Right renal pelvis (tissue), 4 donors: ENCODE measurements around the gene GXYLT1. TPM values are rescaled to one million over a fixed set of nuclear protein-coding genes. Genes with fewer than 3 reads are reported as not detected.
"Not testable (repeated sequence)": the region's sequence is repeated elsewhere in the genome, so short reads cannot be mapped to it uniquely, and the experiment has no call there.

Source experiments
- DNase-seq, 4 donors: peaks; one replicate each; pipeline ENCODE4 v3.0.0-alpha.2; 2013; ENCODE audit warnings: low read depth in 4 of 4, low spot score in 3 of 4, missing footprints in 1 of 4
- polyA plus RNA-seq, 4 donors: library from polyadenylated mRNA; unstranded; fragments of 120-200 nt; gene quantifications; one replicate each; pipeline ENCODE4 v1.2.1, GENCODE V29; 2013; ENCODE audit not compliant: insufficient read length in 4 of 4

Gene GXYLT1, protein sequence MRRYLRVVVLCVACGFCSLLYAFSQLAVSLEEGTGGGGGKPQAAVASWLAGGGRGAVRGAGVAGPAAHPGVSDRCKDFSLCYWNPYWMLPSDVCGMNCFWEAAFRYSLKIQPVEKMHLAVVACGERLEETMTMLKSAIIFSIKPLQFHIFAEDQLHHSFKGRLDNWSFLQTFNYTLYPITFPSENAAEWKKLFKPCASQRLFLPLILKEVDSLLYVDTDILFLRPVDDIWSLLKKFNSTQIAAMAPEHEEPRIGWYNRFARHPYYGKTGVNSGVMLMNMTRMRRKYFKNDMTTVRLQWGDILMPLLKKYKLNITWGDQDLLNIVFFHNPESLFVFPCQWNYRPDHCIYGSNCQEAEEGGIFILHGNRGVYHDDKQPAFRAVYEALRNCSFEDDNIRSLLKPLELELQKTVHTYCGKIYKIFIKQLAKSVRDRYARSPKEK
- polyA plus RNA-seq: 10 to 100 TPM; 27.5 to 36.4 (median 34.5) TPM

DNA sequence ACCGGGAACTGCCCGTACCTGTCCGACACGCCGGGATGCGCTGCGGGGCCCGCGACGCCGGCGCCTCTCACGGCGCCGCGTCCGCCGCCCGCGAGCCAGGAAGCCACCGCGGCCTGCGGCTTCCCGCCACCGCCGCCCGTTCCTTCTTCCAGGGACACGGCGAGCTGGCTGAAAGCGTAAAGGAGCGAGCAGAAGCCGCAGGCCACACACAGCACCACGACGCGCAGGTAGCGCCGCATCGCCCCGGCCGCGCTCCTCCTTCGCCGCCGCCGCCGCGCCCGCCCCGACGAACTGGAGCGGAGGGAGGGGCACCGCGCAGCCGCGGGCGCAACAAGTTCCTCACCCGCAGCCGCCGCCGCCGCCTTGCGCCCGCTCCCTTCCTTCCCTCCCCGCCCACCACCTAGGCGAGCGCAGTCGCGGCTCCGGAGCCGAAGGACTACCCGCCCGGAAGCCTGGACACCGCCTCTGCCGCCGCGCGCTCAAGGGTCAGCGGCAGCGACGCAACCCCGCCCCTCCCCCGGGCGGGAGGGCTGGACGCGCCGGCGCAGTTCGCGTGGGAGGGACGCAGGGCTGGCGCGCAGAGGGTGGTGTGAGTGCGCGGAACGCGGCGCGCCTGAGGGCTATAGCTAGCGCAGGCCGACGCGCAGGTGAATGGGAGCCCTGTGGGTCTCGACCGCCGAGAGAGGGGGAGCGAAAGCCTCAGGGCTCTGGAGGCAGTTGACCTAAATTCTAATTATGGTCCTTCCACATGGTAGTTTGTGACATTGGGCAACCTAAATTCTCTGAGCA, at the start of gene GXYLT1:
Gene GXYLT1 (minus strand): TSS at position 467 of the 789 bp plus-strand sequence. CDS start 228 bp downstream, at position 239.
- peak; percentile 84 to 86 (median 86) for DNase-seq

DNA sequence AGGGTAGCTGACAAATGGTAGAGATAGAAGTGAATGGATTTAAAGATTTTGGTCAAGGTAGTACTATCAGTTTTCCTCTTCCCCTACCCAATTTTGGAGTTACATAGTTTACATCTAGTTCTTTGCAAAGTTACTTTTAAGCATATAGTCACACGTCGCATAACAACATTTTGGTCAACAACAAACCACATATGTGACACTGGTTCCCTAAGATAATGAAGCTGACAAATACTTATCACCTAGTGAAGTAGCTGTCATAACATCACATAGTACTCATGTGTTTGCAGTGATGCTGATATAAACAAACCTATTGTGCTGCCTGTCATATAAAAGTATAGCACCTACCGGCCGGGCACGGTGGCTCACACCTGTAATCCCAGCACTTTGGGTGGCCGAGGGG, 48.0 kb upstream of the GXYLT1 start:
- DNase-seq: no peak

DNA sequence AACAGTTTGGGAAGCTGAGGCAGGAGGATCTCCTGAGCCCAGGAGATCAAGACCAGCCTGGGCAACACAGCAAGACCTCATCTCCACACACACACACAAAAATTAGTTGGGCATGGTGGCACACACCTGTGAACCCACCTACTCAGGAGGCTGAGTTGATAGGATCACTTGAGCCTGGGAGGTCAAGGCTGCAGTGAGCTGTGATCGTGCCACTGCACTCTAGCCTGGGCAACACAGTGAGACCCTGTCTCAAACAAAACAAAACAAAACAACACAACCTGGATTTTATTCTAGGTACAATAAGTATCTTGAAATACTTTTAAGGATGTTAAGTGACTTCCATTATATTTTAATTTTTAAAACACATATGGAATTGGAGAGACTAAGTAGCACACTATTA, 47.6 kb upstream of the GXYLT1 start:
- DNase-seq: no peak

DNA sequence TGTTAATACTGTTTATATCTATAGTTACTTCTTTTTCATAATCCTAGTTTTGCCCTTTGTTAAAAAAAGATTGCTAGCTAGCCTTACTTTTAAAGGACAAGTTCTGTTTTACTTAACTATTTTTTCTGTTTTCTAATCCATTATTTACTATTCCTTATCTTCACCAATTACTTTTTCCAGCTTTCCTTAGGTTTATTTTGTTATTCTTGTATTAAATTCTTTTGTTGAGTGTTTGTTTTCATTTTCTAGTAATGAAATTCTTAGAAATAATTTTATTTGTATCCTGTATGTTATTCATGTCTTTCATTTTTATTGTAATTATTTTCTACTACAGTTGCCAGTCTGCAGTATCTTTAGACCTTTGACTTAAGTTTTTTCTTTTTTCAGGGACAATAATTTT, 45.7 kb upstream of the GXYLT1 start:
- DNase-seq: no peak

DNA sequence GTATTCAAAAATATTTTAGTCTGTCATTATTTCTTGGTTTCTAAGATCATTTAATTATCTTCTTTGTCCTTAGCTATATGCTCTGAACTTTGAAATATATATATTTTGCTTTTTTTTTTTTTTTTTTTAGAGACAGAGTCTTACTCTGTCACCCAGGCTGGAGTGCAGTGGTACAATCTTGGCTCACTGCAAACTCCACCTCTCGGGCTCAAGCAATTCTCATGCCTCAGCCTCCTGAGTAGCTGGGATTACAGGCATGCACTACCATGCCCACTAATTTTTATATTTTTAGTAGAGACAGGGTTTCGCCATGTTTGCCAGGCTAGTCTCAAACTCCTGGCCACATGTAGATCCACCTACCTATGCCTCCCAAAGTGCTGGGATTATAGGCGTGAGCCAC, 43.6 kb upstream of the GXYLT1 start:
- DNase-seq: not testable (repeated sequence)

DNA sequence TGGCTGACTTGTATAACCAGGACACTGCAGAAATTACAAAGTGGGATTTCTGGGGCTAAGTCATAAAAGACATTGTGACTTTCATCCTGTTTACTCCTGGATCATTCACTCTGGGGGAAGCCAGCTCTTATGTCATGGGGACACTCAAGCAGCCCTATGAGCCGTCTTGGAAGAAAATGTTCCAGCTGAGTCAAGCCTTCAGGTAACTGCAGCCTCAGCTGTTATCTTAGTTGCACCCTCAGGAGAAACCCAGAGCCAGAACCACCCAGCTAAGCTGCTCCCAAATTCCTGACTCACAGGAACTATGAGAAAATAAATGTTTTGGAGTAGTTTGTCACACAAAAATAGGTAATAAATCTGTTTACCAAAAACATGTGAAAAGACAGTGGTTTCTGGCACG, 43.1 kb upstream of the GXYLT1 start:
- DNase-seq: no peak

DNA sequence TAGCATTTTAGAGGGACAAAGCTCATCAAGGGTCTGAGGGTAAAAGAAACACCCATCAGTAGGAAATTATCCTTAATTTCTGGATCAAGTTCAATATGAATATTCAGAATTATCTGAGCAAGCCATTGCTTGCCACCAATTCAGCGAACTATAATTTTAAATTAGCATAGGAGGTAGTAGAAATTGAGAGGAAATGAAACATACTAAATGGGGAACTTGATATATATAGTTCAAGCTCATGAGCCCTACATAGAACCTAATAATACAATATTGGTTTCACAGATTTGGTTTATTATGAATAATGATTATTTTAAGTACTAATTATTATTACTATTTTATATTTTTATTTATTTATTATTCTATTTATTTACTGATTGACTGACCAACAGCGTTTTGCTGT, 42.1 kb upstream of the GXYLT1 start:
- DNase-seq: no peak

DNA sequence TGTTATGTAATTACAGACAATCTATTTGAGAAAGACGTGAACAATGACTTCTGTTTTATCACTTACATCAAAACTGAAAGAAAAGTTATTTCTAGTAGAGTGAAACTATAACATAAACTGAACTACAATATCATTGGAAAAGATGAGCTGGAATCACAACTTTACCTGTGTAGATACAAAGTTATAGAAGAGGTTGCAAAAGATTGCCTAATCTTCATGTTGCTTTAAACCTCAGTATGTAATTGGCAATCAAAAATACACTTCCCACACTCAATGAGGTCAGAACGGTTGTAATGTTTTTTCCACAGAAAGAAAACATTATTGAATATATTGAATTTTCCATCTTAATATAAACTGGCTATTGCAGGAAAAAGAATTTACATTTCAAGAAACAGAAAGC, 37.7 kb upstream of the GXYLT1 start:
- DNase-seq: no peak

DNA sequence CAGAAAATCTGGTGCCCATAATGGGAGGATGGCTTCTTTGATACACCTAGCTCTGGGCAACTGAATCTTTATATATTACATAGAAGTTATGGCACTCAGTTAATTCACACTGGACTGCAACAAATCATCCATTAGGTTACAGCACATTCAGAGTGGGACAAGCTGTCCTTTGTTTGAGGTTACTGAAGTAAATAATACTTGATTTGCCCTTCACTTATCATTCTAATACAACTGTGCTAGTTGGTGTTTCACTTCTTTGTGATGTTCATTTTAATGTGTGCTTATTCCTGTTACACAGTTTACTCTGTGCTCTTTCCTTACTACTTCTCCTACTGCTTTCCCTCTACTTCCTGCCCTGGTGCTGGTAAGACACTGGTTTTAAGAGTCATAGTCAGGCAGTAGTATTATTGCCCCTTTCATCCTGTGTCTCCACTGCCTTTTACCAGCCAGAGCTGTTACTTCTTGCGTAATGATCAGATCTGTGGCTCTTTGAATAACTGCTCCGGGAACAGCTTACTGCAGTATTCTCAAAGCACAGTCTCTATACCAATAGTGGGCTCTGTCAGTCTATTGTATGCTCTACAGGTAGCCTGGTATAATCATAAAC, 36.4 kb upstream of the GXYLT1 start:
- no peak for DNase-seq

DNA sequence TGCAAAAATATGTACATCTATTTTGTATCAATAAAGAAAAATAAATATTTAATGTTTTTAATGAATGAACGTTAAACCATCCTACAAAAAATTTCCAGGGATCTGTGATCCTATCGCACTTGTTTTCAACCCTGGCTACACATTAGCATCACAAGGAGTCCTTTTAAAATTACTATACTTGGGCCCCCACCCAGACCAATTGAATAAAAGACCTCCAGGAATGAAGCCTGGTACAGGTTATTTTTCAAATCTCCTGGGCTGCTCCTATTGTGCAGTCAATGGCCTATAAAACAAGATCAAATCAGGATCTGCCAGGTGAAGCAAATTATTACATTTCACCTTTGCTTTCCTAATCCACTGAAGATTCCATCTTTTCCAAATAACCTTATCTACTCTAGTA, 33.4 kb upstream of the GXYLT1 start:
- no peak for DNase-seq

DNA sequence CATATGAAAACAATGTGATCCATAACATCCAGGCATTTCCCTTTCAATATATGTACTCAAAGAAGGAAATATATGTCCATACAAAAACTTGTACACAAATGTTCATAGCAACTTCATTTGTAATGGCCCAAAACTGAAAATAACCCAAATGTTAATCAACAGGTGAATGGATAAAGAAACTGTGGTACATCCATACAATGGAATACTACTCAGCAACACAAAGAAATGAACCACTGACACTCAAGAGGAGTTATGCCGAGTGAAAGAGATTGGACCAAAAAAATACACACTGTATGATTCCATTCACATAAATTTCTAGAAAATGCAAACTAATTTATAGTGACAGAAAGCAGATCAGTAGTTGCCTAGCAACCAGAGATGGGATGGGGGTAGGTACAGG, 30.3 kb upstream of the GXYLT1 start:
- DNase-seq: no peak

DNA sequence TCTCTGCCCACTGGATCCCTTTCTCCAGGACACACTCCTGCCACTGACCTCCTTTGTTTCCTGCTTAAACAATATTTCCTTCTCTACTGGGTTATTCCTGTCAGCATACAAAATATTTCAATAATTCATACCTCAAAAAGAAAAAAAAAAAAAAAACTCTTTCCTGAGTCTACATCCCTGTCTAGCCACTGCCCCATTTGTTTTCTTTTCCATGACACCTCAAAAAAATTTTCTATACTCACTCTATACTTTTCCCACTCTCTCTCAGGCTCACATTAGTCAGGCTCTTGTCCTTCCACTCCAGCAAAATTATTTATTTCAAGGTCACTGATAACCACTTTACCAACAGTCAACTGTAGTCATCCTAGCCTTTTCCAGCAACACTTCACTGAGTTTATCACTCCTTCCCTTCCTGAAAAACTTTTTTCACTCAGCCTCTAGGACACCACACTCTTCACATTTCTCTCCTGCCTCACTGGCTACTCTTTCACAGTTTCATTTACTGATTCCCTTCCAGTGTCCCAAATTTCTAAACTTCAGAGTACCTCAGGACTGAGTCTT, 29.4 kb upstream of the GXYLT1 start:
- no peak for DNase-seq

DNA sequence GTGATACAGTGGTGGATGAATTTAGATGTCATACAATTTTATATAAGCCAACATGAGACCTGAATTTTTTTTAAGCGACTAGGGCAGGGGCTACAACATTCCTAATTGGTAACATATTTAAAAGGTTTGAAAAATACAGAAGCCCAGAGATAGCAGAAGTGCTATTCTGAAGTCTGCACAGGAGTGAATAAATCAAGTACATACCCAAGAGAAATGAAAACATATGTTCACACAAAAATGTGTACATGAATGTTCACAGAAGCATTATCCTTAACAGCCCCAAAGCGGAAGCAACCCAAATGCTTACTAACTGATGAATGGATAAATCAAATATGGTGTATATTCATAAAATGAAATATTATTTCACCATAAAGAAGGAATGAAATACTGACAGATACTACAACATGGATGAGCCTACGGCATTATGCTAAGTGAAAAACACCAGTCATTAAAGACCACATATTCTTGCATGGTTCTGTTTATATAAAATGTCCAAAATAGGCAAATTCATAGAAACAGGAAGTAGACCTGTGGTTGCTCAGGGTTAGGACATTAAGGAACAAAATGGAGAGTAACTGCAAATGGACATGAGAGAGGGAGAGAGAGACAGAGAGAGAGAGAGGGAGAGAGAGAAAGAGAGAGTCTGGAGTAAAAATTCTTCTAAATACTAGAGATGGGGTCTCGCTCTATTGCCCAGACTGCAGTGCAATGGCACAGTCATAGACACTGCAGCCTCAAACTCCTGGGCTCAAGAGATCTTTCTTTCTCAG, 28.0 kb upstream of the GXYLT1 start:
- no peak for DNase-seq

DNA sequence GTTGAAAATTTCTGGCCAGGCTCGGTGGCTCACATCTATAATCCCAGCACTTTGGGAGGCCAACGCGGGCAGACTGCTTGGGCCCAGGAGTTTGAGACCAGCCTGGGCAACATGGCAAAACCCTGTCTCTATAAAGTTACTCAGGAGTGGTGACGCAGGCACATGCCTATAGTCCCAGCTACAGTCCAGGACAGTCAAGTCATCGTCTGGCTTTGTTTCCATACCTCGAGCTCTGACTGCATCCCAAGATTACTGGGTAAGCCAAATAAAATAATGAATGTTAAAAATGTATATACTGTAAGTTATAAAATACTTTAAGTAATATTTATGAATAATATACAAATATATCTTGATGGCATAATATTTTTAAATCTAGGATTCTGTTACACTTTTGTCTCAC, 23.0 kb upstream of the GXYLT1 start:
- DNase-seq: no peak

DNA sequence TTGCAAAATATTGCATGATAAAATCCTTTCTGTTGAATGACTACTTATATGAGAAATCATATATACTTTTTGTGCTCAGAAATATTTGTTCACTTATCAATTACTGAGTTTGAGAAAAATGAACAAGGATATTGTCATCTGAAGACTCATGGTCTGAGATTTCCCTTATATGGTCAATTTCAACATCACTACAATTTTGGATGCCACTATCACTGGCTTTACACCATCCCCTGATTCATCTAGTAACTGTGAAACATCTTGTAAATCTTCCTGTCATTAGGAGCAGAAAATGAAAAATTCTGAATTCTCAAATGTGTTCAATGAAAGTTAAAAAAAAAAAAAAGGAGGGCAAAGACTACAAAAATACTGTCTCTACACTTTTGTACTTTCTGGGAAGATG, 21.8 kb upstream of the GXYLT1 start:
- DNase-seq: no peak

DNA sequence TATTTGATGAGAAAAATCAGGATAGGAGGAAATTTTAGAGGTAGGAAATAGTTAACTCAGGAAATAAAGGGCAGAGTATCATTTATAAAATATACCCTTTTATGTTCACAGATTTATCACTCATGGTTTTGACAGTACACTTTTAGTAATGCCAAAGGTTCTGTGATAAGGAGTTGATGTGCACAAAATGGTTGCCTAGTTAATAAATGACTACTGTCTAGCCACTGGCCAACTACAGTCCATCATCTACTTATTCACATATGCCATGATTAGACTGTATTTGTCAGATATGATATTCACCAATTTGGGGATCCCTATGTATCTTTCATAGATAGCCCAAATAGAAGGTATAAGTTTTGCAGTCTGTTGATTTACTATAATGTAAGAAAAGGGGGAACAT, 19.2 kb upstream of the GXYLT1 start:
- no peak for DNase-seq

DNA sequence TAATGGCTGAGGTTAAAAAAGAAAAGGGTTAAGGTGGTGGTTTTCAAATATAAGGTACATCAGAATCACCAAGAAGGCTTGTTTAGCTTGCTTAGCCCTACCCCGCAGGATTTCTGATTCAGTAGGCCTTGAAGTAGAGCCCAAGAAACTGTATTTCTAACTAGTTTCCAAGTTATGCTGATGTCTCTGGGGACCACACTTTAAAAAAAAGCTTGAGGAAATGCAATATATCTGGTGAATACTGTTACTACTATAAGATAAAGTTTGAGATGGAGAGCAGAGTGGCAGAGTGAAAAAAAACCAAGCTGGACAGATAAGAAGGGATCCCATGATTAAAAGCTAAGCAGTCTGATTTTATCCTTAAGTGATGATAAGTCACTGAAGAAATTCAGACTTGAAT, 18.3 kb upstream of the GXYLT1 start:
- no peak for DNase-seq

DNA sequence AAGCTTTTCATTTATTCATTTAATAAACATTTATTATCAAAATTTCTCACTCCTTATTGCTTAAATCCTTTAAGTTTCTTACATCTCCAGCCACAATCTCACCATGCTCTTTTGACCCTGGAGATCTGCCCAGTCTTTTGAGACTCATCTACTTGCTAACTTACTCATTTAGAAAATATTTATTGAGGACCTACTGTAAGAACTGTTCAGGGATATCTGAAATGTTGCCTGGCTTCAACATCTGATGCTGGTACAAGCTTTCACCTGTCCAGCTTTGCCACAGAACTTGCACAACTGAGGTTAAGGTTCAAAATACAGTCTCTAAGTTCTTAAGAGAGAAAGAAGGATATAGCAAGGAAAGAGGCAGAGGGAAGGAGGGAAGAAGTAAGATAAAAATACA, 17.5 kb upstream of the GXYLT1 start:
- no peak for DNase-seq

DNA sequence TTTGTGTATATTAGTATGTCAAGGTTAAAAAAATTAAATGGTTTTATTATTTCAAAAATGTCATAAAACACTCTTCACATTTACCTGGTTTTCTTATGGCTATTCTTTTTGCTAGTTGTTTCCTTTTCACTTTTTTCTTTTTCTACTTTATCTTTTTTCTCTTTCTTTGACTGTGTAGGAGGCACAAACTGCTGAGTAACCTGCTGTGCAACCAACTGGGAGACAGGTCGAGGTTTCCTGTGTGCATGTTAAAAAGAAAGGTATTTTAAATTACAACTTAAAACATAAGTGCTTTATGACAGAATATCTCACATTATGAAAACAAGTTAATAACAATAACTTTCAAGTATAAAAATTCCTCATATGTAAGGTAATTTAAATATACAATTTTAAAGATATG, 16.9 kb upstream of the GXYLT1 start:
- DNase-seq: no peak

DNA sequence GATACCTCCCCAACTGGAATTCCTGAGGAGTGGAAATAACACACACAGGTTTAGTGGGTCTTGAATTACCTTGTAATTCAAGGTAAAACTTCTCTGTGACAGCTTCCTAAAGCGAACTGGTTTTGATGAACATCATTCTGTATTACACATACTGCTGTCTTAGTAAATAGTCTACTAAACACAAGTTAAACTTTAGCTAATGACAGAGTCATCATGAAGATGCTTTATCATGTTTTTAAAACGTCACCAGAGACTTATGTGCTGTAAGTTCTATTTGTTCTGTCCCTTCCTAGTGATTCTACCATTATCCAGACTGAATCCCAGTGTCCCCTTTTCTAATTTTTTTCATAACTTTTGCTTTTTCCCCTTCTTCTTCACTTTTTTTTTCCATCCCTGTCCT, 11.6 kb upstream of the GXYLT1 start:
- no peak for DNase-seq
